Kidney (tissue), 14 donors: ENCODE data around the gene PDZRN4. TPM values are rescaled to one million over a fixed set of nuclear protein-coding genes. Genes with fewer than 3 reads are reported as not detected.
A peak's percentile ranks its signal among the peaks of the same experiment; 100 is the strongest.

Experiments used
- DNase-seq, 5 donors: peaks; one replicate each; pipeline ENCODE4 v3.0.0-alpha.2; 2013 to 2020
- FAIRE-seq: peaks from 2 replicates; lab custom pipeline; 2012; peaks lifted over from hg19 to GRCh38; lab: Jason Lieb, UNC
- H3K27ac ChIP-seq, 2 donors: one replicate each; pipeline ENCODE4 v1.7.0; 2013; ENCODE audit warnings: low read depth in 2 of 2, low read length in 2 of 2, inconsistent platforms in 1 of 2
- H3K27me3 ChIP-seq: one replicate; pipeline ENCODE4 v1.7.1; 2013; ENCODE audit warnings: low read length, inconsistent platforms; ENCODE audit not compliant: control insufficient read depth, insufficient read depth
- H3K36me3 ChIP-seq, 3 donors: one replicate each; pipeline versions ENCODE4 v1.7.0 to v1.7.1; 2013; ENCODE audit warnings: low read length in 3 of 3, control low read depth in 1 of 3, inconsistent platforms in 1 of 3; ENCODE audit not compliant: insufficient read depth in 3 of 3, control insufficient read depth in 2 of 3
- H3K4me1 ChIP-seq, 3 donors: one replicate each; pipeline versions ENCODE4 v1.7.0 to v1.7.1; 2013; ENCODE audit warnings: low read length in 3 of 3, inconsistent platforms in 1 of 3, low read depth in 1 of 3; ENCODE audit not compliant: control insufficient read depth in 2 of 3, insufficient read depth in 2 of 3
- H3K4me3 ChIP-seq, 3 donors: one replicate each; pipeline versions ENCODE4 v1.7.0 to v1.8.1; 2013; ENCODE audit warnings: low read length in 3 of 3, control low read depth in 1 of 3, inconsistent platforms in 1 of 3
- H3K9ac ChIP-seq, 3 donors: one replicate each; pipeline versions ENCODE4 v1.7.0 to v1.7.1; 2013; ENCODE audit warnings: low read length in 3 of 3, control low read depth in 1 of 3, inconsistent platforms in 1 of 3
- H3K9me3 ChIP-seq, 3 donors: one replicate each; pipeline versions ENCODE4 v1.7.0 to v1.7.1; 2013; ENCODE audit warnings: low read length in 3 of 3, control low read depth in 1 of 3, inconsistent platforms in 1 of 3; ENCODE audit not compliant: control insufficient read depth in 2 of 3, insufficient read depth in 1 of 3
- intact Hi-C: fragments of 100-400 bp; cut with DNase I; formaldehyde crosslinking; loops from one replicate; pipeline ENCODE4 v1.11.1; 2022
- polyA plus RNA-seq: library from polyadenylated mRNA; stranded (reverse); fragments of 350-450 nt; fragmentation: Illumina TruSeq; extraction: RNeasy Lipid Tissue Mini Kit (QIAGEN cat#74804); gene quantifications from one replicate; pipeline ENCODE4 v1.2.3, GENCODE V29; 2014; ENCODE audit warnings: low read depth, low replicate concordance; ENCODE audit not compliant: insufficient read depth
- total RNA-seq: library from RNA; stranded (reverse); fragmentation: NEBNext Ultra II Directional; extraction: Animal tissue kit (Norgen Biotek cat#: 25700); gene quantifications from one replicate; pipeline ENCODE4 v1.2.1, GENCODE V29; 2021
- TF ChIP-seq, protein P1 (sequence below): IDR thresholded peaks from 3 replicates; pipeline ENCODE4 v1.5.1; 2012; ENCODE audit warnings: mild to moderate bottlenecking, moderate library complexity, borderline replicate concordance; ENCODE audit not compliant: insufficient read depth; ENCODE audit errors: extremely low read depth
- donor health status: control.
- donor health status: control.
- donor health status: control.
- donor health status: control.
- donor health status: control.
- donor health status: DM: yes; HTN: yes; CAD: no.
- donor health status: Normal renal cell carcinoma (clear cell type).

Gene PDZRN4
- total and polyA plus RNA-seq, 2 donors from 2014 or later: 0.56 to 2.1 TPM

DNA sequence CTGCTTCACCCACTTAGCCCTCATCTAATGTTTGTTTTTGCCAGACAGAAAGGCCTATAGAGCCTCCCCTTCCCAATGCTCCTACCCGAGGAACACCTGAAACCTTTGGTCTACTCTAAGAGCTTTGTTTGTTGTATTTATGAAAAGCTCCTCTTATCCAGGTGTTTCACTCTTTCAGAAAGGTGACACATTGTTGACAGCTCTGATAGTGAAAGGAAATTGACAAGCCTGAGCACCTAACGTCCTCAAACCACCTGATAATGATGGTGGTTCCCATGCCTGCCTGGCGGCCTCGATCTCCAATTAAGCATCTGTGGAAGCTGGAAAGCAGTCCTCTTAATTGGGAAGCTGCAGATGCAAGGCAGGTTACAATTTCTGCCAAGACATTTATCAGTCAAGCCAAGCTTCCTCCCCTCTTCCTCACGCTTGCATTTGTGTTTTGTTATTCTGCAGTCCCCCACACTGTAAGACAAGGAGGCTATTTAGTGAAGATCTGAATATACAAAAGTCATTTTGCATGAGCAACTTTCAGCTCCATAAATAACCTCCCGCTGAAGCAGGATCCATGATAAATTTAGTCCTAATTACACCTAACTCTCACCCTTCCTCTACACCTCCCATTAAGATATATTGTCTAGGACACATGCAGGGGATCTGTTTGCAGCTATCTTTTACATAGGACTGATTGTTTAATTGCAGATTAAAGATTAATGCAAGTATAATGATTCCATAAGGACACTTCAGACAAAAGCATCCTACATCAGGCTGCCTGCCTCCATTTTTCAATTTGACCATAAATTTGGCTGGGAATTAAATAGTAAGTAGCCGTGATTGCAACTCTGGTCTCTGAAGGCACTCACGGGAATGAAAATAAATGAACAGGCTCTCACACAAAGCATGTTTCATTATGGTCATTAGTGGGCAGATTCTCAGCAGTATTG, 288.6 kb downstream of the PDZRN4 start:
- TF ChIP-seq, protein P1, sequence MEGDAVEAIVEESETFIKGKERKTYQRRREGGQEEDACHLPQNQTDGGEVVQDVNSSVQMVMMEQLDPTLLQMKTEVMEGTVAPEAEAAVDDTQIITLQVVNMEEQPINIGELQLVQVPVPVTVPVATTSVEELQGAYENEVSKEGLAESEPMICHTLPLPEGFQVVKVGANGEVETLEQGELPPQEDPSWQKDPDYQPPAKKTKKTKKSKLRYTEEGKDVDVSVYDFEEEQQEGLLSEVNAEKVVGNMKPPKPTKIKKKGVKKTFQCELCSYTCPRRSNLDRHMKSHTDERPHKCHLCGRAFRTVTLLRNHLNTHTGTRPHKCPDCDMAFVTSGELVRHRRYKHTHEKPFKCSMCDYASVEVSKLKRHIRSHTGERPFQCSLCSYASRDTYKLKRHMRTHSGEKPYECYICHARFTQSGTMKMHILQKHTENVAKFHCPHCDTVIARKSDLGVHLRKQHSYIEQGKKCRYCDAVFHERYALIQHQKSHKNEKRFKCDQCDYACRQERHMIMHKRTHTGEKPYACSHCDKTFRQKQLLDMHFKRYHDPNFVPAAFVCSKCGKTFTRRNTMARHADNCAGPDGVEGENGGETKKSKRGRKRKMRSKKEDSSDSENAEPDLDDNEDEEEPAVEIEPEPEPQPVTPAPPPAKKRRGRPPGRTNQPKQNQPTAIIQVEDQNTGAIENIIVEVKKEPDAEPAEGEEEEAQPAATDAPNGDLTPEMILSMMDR: no peak
- DNase-seq: peak in 3 of 5 donors; percentile 33 to 82 (median 76)
- Histone ChIP-seq H3K27me3 (no peaks in the 10 kb centered on the region), H3K9ac (no peak overlapping the region), H3K27ac (no peak overlapping the region), H3K9me3 (no peaks in the 10 kb centered on the region), H3K36me3 (no peaks in the 10 kb centered on the region), H3K4me3 (no peak overlapping the region), H3K4me1 (no peaks in the 10 kb centered on the region)
- FAIRE-seq: no peak
- intact Hi-C loops: no loop called here

DNA sequence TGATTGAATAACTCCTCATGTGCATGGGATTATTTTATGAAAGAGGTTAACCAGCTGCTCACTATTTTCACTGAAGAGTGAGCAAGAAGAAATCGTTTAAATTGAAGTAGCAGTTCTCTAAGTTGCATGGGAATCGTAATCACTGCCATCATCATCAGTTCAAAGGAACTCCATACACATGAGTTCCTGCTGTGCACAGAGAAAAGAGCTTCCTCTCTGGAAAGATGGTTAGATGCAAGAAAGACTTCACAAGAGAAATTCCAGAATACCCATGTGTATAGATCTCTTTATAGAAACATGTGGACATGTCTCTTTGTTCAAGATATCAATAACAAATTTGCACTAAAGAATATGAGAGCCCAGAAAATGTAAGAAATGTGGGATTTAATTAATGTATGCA, 291.3 kb downstream of the PDZRN4 start:
- Histone ChIP-seq H3K4me1 (no peaks in the 10 kb centered on the region), H3K9ac (no peak overlapping the region), H3K36me3 (no peaks in the 10 kb centered on the region), H3K27me3 (no peaks in the 10 kb centered on the region), H3K4me3 (no peak overlapping the region), H3K27ac (no peak overlapping the region), H3K9me3 (no peaks in the 10 kb centered on the region)
- intact Hi-C loops: no loop called here
- FAIRE-seq: no peak
- no peak for DNase-seq
- TF ChIP-seq, protein P1: no peak

DNA sequence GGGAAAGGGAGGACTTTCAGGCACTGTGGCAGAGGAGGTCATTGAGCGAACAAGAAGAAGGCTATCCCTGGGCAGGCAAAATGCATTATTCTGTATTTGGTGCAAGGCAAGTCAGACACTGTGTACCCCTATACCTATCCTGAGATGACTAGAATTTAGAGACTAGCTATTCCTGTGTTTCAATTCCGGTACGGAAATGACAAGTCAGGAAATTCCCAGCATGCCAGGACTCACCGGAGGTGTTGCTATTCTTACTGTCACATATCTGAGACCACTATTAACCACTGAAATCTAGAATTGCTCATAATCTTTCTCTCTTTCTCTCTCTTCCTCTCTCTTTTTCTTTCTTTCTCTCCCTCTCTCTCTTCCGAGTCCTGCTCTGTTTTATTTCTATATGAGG, 297.1 kb downstream of the PDZRN4 start:
- FAIRE-seq (no peak), DNase-seq (no peak)
- Histone ChIP-seq H3K27ac (no peak overlapping the region), H3K4me3 (no peak overlapping the region), H3K36me3 (no peaks in the 10 kb centered on the region), H3K4me1 (no peaks in the 10 kb centered on the region), H3K27me3 (no peaks in the 10 kb centered on the region), H3K9me3 (no peaks in the 10 kb centered on the region), H3K9ac (no peak overlapping the region)
- TF ChIP-seq, protein P1: no peak
- intact Hi-C loops: no loop called here
